Osteocyte (in vitro differentiated cells): ENCODE data around the gene STARD13. TPM values are rescaled to one million over a fixed set of nuclear protein-coding genes. Genes with fewer than 3 reads are reported as not detected.
A peak's percentile ranks its signal among the peaks of the same experiment; 100 is the strongest.

Source experiments
- DNase-seq: peaks from one replicate; pipeline ENCODE4 v3.0.0; 2021; ENCODE audit warnings: mixed read lengths; ENCODE audit not compliant: unreplicated experiment; ENCODE audit errors: extremely low spot score
- H3K27ac Mint-ChIP-seq: one replicate; pipeline ENCODE4 v1.8.0; 2021; ENCODE audit warnings: mild to moderate bottlenecking, mixed read lengths; ENCODE audit not compliant: unreplicated experiment
- H3K27me3 Mint-ChIP-seq: one replicate; pipeline ENCODE4 v1.8.0; 2021; ENCODE audit warnings: mixed read lengths; ENCODE audit not compliant: unreplicated experiment
- H3K36me3 Mint-ChIP-seq: one replicate; pipeline ENCODE4 v1.8.0; 2021; ENCODE audit warnings: mixed read lengths; ENCODE audit not compliant: unreplicated experiment
- H3K4me1 Mint-ChIP-seq: one replicate; pipeline ENCODE4 v1.8.0; 2021; ENCODE audit warnings: mixed read lengths; ENCODE audit not compliant: unreplicated experiment
- H3K4me3 Mint-ChIP-seq: one replicate; pipeline ENCODE4 v1.8.0; 2021; ENCODE audit warnings: mild to moderate bottlenecking, moderate library complexity, mixed read lengths; ENCODE audit not compliant: unreplicated experiment
- H3K9me3 Mint-ChIP-seq: one replicate; pipeline ENCODE4 v1.8.0; 2021; ENCODE audit warnings: mixed read lengths; ENCODE audit not compliant: unreplicated experiment
- total RNA-seq: library from RNA; stranded (reverse); gene quantifications from 2 replicates; pipeline ENCODE4 v1.2.1, GENCODE V29; 2021
- TF ChIP-seq, protein P1 (sequence below): fragments of 200-600 bp; sonication (generic); IDR thresholded peaks from 2 replicates; pipeline ENCODE4 v1.5.0; 2021; ENCODE audit warnings: antibody characterized with exemption, mild to moderate bottlenecking, moderate library complexity

Gene STARD13
- total RNA-seq, 1 donor from 2014 or later: 72.0 TPM

DNA sequence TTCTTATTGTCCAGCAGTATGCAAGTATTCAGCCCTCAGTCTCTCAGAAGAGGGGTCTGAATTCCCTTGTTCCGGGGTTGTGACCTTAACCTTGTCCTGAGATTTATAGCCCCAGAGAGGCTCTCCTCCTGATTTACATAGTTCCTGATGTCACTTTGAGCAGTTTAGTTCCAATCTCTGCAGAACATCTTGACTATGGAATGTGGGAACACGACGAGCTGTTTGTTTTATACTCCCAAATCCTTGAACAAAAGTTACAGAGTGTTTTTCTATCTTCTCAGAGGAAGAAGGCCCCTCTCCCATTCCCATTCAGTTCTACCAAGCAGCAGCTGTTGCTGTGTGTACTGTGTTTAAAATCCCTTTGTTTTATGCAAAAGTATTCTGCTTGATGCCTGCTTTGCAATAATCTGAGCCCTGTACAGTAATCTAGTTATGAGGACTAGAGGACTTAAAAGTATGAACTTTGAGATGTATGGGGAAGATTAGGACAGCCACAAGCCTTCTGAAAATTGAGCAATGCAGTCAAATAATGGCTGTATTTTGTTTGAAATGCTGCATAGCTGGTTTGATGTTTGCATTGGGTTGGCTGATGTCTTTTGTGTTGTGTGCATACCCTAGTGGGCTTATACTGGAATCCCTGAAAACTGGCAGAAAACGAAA lies 194.7 kb downstream of the STARD13 start:
- peaks cover 5% of the 10 kb centered on the region for H3K9me3 Mint-ChIP-seq
- peak overlapping the region; percentile 43 for H3K27ac Mint-ChIP-seq
- H3K4me3 Mint-ChIP-seq: no peak overlapping the region
- TF ChIP-seq, protein P1, sequence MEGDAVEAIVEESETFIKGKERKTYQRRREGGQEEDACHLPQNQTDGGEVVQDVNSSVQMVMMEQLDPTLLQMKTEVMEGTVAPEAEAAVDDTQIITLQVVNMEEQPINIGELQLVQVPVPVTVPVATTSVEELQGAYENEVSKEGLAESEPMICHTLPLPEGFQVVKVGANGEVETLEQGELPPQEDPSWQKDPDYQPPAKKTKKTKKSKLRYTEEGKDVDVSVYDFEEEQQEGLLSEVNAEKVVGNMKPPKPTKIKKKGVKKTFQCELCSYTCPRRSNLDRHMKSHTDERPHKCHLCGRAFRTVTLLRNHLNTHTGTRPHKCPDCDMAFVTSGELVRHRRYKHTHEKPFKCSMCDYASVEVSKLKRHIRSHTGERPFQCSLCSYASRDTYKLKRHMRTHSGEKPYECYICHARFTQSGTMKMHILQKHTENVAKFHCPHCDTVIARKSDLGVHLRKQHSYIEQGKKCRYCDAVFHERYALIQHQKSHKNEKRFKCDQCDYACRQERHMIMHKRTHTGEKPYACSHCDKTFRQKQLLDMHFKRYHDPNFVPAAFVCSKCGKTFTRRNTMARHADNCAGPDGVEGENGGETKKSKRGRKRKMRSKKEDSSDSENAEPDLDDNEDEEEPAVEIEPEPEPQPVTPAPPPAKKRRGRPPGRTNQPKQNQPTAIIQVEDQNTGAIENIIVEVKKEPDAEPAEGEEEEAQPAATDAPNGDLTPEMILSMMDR: no peak
- H3K27me3 Mint-ChIP-seq: peaks cover 4% of the 10 kb centered on the region
- DNase-seq: no peak
- H3K4me1 Mint-ChIP-seq: peaks cover 31% of the 10 kb centered on the region
- H3K36me3 Mint-ChIP-seq: no peaks in the 10 kb centered on the region

DNA sequence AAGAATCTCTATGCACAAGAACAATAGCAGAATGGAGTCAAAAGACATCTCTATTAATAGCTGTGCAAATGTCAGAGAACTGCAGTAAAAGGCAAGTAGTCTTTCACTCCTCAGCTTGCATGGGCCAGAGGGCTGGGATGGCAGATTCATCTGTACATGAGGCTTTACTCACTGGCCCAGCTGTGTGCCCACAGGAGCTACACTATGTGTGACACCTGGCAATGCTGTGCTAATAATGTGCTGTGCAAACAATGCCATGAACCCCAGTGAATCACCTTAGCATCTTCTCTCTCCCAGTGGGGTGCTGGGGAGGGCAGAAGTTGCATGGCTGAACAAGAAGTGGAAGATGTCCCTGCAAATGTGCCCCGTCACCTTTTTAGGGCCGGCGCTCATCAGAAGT lies 196.2 kb downstream of the STARD13 start:
- TF ChIP-seq, protein P1: no peak
- Mint-ChIP-seq H3K9me3 (peaks cover 5% of the 10 kb centered on the region), H3K4me1 (peaks cover 31% of the 10 kb centered on the region), H3K27me3 (peaks cover 8% of the 10 kb centered on the region), H3K4me3 (no peak overlapping the region), H3K27ac (no peak overlapping the region), H3K36me3 (peaks cover 2% of the 10 kb centered on the region)
- DNase-seq: no peak

DNA sequence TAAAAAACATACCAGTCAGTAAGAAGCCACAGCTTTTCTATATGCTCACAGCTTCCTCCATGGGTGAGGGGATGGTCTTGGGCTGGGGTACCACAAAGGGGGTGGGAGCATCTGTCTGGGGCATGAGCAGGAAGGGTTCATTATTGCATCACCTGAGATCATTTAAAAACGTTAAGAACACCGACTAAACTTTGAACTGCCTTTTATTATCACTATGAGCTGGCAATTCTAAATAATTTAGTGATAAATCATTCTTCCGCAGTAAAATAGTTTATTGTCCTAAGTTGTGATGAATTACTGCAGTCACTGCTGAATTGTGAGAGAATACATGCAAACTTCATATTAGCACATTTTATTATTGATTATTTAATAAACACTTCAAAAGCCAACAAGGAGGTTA lies 197.8 kb downstream of the STARD13 start:
- Mint-ChIP-seq H3K4me1 (peaks cover 33% of the 10 kb centered on the region), H3K4me3 (no peak overlapping the region), H3K27me3 (peaks cover 8% of the 10 kb centered on the region), H3K27ac (no peak overlapping the region), H3K36me3 (peaks cover 2% of the 10 kb centered on the region), H3K9me3 (no peaks in the 10 kb centered on the region)
- TF ChIP-seq, protein P1: no peak
- no peak for DNase-seq

DNA sequence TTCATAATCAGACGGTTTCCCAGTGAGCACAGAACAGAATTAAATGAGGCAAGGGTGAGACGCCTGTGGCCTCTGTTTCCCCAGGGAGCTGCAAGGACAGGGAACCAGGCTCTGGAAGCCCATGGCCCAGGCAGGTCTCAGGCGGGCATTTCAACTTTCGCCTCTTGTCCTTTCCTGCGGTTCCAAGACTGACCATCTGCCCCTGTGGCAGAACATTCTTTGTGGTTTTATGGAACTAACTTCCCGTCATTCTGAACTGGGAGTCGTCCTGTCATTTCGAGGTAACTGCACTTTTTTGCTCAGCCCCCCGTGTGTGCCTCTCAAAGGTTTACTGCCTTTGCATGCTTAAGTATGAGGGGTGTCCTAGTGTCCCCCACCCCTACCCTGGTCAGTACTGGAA lies 198.5 kb downstream of the STARD13 start:
- Mint-ChIP-seq H3K4me3 (no peak overlapping the region), H3K4me1 (peaks cover 40% of the 10 kb centered on the region), H3K27ac (peak overlapping the region; percentile 17), H3K27me3 (peaks cover 8% of the 10 kb centered on the region), H3K9me3 (no peaks in the 10 kb centered on the region), H3K36me3 (peaks cover 2% of the 10 kb centered on the region)
- DNase-seq: no peak
- TF ChIP-seq, protein P1: no peak

DNA sequence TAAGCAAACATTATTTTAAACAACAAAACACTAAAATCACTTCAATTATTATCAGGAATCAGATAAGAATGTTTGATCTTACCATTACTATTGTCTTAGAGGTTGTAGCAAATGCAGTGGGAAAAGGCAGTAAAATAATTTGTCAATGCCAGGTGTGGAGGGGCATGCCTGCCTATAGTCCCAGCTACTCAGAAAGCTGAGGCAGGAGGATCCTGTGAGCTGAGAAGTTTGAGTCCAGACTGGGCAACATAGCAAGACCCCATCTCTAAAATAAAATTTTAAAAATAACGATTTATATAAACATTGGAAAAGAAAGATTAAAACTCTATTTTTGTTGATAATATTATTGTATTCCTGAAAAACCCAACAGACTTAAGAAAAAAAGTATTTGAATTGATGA lies 202.5 kb downstream of the STARD13 start:
- Mint-ChIP-seq H3K36me3 (peaks cover 2% of the 10 kb centered on the region), H3K4me3 (no peak overlapping the region), H3K9me3 (no peaks in the 10 kb centered on the region), H3K27ac (no peak overlapping the region), H3K4me1 (peaks cover 45% of the 10 kb centered on the region), H3K27me3 (peaks cover 8% of the 10 kb centered on the region)
- no peak for DNase-seq
- TF ChIP-seq, protein P1: no peak
